ENCODE results near the gene AGBL3.
A peak's percentile ranks its signal among the peaks of the same experiment; 100 is the strongest.

The AGBL3 gene

GRCh38 chr7:135150072-135150782 is 163.9 kb downstream of the AGBL3 start:
- POLR2A ChIA-PET = interaction anchor here (0.9 kb wide), 1 partner anchor 19 kb away, joined by 4 read pairs; no protein-coding TSS in a partner anchor
- TF ChIP-seq ARNT (IDR thresholded peaks at IDR 0.05) (no peak), FOXK2 (IDR thresholded peaks at IDR 0.05) (no peak), FOXA1 (IDR thresholded peaks at IDR 0.05) (no peak), HDGF (IDR thresholded peaks at IDR 0.05; ENCODE audit: borderline replicate concordance) (no peak), CTBP1 (IDR thresholded peaks at IDR 0.05; ENCODE audit: borderline replicate concordance) (no peak), FOXM1 (IDR thresholded peaks at IDR 0.05; ENCODE audit: borderline replicate concordance) (no peak), ZNF384 (IDR thresholded peaks at IDR 0.05) (no peak), TARDBP (IDR thresholded peaks at IDR 0.05) (no peak), BHLHE40 (IDR thresholded peaks at IDR 0.05; ENCODE audit: borderline replicate concordance) (no peak), ELF4 (IDR thresholded peaks at IDR 0.05) (no peak), NFRKB (IDR thresholded peaks at IDR 0.05) (no peak), PKNOX1 (IDR thresholded peaks at IDR 0.05) (no peak), L3MBTL2 (conservative IDR thresholded peaks at IDR 0.05) (no peak), LEF1 (IDR thresholded peaks at IDR 0.05; ENCODE audit: borderline replicate concordance) (no peak), SUZ12 (IDR thresholded peaks at IDR 0.05) (no peak), SP1 (IDR thresholded peaks at IDR 0.05) (no peak)
- DNase-seq (ENCODE audit: extremely low spot score) = no peak
- CTCF ChIA-PET = no interaction called here

GRCh38 chr7:135151132-135151531 is 164.8 kb downstream of the AGBL3 start:
- DNase-seq (ENCODE audit: extremely low spot score) = no peak
- POLR2A ChIA-PET = interaction anchor here (0.9 kb wide), 1 partner anchor 18 kb away, joined by 4 read pairs; no protein-coding TSS in a partner anchor
- CTCF ChIA-PET = no interaction called here
- no peak for TF ChIP-seq BHLHE40 (IDR thresholded peaks at IDR 0.05; ENCODE audit: borderline replicate concordance)
- TF ChIP-seq SUZ12 (IDR thresholded peaks at IDR 0.05) = no peak
- TF ChIP-seq CTBP1 (IDR thresholded peaks at IDR 0.05; ENCODE audit: borderline replicate concordance) = no peak

- POLR2A ChIA-PET = interaction anchor here (0.9 kb wide), 1 partner anchor 18 kb away, joined by 4 read pairs; no protein-coding TSS in a partner anchor
- CTCF ChIA-PET = no interaction called here
- no peak for TF ChIP-seq FOXM1 (IDR thresholded peaks at IDR 0.05; ENCODE audit: borderline replicate concordance)
- TF ChIP-seq BHLHE40 (IDR thresholded peaks at IDR 0.05; ENCODE audit: borderline replicate concordance) = no peak
- no peak for TF ChIP-seq L3MBTL2 (conservative IDR thresholded peaks at IDR 0.05)
- no peak for TF ChIP-seq ZNF384 (IDR thresholded peaks at IDR 0.05)
- TF ChIP-seq ARNT (IDR thresholded peaks at IDR 0.05) = no peak
- no peak for TF ChIP-seq CTBP1 (IDR thresholded peaks at IDR 0.05; ENCODE audit: borderline replicate concordance)
- TF ChIP-seq NFRKB (IDR thresholded peaks at IDR 0.05) = no peak
- DNase-seq (ENCODE audit: extremely low spot score) = no peak
Measured at GRCh38 chr7:135151533-135151932, 165.2 kb downstream of the AGBL3 start.

GRCh38 chr7:135152442-135152841 is 166.1 kb downstream of the AGBL3 start:
- ChIA-PET POLR2A (no interaction called here), CTCF (no interaction called here)
- no peak for DNase-seq (ENCODE audit: extremely low spot score)
- TF ChIP-seq NFRKB (IDR thresholded peaks at IDR 0.05) = no peak
- no peak for TF ChIP-seq HDGF (IDR thresholded peaks at IDR 0.05; ENCODE audit: borderline replicate concordance)
- TF ChIP-seq ELF4 (IDR thresholded peaks at IDR 0.05) = no peak
- TF ChIP-seq FOXM1 (IDR thresholded peaks at IDR 0.05; ENCODE audit: borderline replicate concordance) = no peak
- no peak for TF ChIP-seq FOXA1 (IDR thresholded peaks at IDR 0.05)
- no peak for TF ChIP-seq L3MBTL2 (conservative IDR thresholded peaks at IDR 0.05)
- TF ChIP-seq SP1 (IDR thresholded peaks at IDR 0.05) = no peak

- no peak for DNase-seq (ENCODE audit: extremely low spot score)
- ChIA-PET POLR2A (no interaction called here), CTCF (no interaction called here)
- TF ChIP-seq ARNT (IDR thresholded peaks at IDR 0.05) (no peak), FOXA1 (IDR thresholded peaks at IDR 0.05) (no peak), LEF1 (IDR thresholded peaks at IDR 0.05; ENCODE audit: borderline replicate concordance) (no peak), TARDBP (IDR thresholded peaks at IDR 0.05) (0 out of 2 replicates have a peak, but pooled peaks have one; percentile 2), CTBP1 (IDR thresholded peaks at IDR 0.05; ENCODE audit: borderline replicate concordance) (no peak)
Measured at GRCh38 chr7:135154734-135155133, 168.4 kb downstream of the AGBL3 start.

GRCh38 chr7:135156290-135156689 is 170.0 kb downstream of the AGBL3 start:
- no peak for DNase-seq (ENCODE audit: extremely low spot score)
- ChIA-PET CTCF (no interaction called here), POLR2A (no interaction called here)
- no peak for TF ChIP-seq L3MBTL2 (conservative IDR thresholded peaks at IDR 0.05)
- TF ChIP-seq NFRKB (IDR thresholded peaks at IDR 0.05) = no peak
- TF ChIP-seq HDGF (IDR thresholded peaks at IDR 0.05; ENCODE audit: borderline replicate concordance) = no peak
- no peak for TF ChIP-seq LEF1 (IDR thresholded peaks at IDR 0.05; ENCODE audit: borderline replicate concordance)
- no peak for TF ChIP-seq FOXM1 (IDR thresholded peaks at IDR 0.05; ENCODE audit: borderline replicate concordance)
- no peak for TF ChIP-seq FOXA1 (IDR thresholded peaks at IDR 0.05)
- TF ChIP-seq ZNF384 (IDR thresholded peaks at IDR 0.05) = no peak
- no peak for TF ChIP-seq FOXK2 (IDR thresholded peaks at IDR 0.05)
- no peak for TF ChIP-seq ARNT (IDR thresholded peaks at IDR 0.05)

- ChIA-PET POLR2A (interaction anchor here (0.5 to 1.6 kb wide), 3 partner anchors 9 to 412 kb away, joined by 3 to 4 read pairs (median 4); partner anchors contain the start of gene CYREN), CTCF (no interaction called here)
- TF ChIP-seq LEF1 (IDR thresholded peaks at IDR 0.05; ENCODE audit: borderline replicate concordance) (no peak), FOXM1 (IDR thresholded peaks at IDR 0.05; ENCODE audit: borderline replicate concordance) (no peak), SP1 (IDR thresholded peaks at IDR 0.05) (no peak), FOXA1 (IDR thresholded peaks at IDR 0.05) (no peak), FOXK2 (IDR thresholded peaks at IDR 0.05) (no peak), ARNT (IDR thresholded peaks at IDR 0.05) (no peak), ELF4 (IDR thresholded peaks at IDR 0.05) (no peak)
- no peak for DNase-seq (ENCODE audit: extremely low spot score)
Measured at GRCh38 chr7:135158141-135158655, 171.9 kb downstream of the AGBL3 start.

Data from HEK293T (cell line).